IMR-90 (cell line): ENCODE data around the gene TBCC.

Experiments
- BHLHE40 ChIP-seq: fragments of 150-350 bp; IDR thresholded peaks from 2 replicates; pipeline ENCODE4 v1.6.1; 2016; ENCODE audit warnings: mild to moderate bottlenecking, low read depth, low read length
- CEBPB ChIP-seq: IDR thresholded peaks from 2 replicates; pipeline ENCODE4 v1.6.1; 2012; ENCODE audit warnings: low read depth, low read length, improper control_type of control experiment
- CHD1 ChIP-seq: IDR thresholded peaks from 2 replicates; pipeline ENCODE4 v1.6.1; 2012; ENCODE audit warnings: low read depth, low read length, improper control_type of control experiment
- CTCF ChIP-seq: conservative IDR thresholded peaks from 2 replicates; pipeline ENCODE4 v1.5.1; 2012; ENCODE audit warnings: mild to moderate bottlenecking, low read depth, low read length, improper control_type of control experiment
- ELK1 ChIP-seq: fragments of 150-350 bp; IDR thresholded peaks from 2 replicates; pipeline ENCODE4 v1.6.1; 2016; ENCODE audit warnings: low read depth, mild to moderate bottlenecking, low read length, moderate library complexity, borderline replicate concordance
- MAFK ChIP-seq: IDR thresholded peaks from 2 replicates; pipeline ENCODE4 v1.6.1; 2012; ENCODE audit warnings: low read depth, low read length, improper control_type of control experiment
- MAZ ChIP-seq: IDR thresholded peaks from 2 replicates; pipeline ENCODE4 v1.6.1; 2012; ENCODE audit warnings: low read depth, mild to moderate bottlenecking, low read length, improper control_type of control experiment, moderate library complexity, borderline replicate concordance
- MXI1 ChIP-seq: IDR thresholded peaks from 2 replicates; pipeline ENCODE4 v1.6.1; 2012; ENCODE audit warnings: low read depth, mild to moderate bottlenecking, low read length, moderate library complexity, borderline replicate concordance
- NFE2L2 ChIP-seq: fragments of 150-350 bp; IDR thresholded peaks from 2 replicates; pipeline ENCODE4 v1.6.1; 2016; ENCODE audit warnings: low read depth, mild to moderate bottlenecking, low read length
- POLR2A ChIP-seq: IDR thresholded peaks from 2 replicates; pipeline ENCODE4 v1.6.1; 2012; ENCODE audit warnings: mild to moderate bottlenecking, low read depth, low read length
- RAD21 ChIP-seq: IDR thresholded peaks from 2 replicates; pipeline ENCODE4 v1.6.1; 2012; ENCODE audit warnings: low read length, improper control_type of control experiment
- RFX5 ChIP-seq: IDR thresholded peaks from 2 replicates; pipeline ENCODE4 v1.8.0; 2012; ENCODE audit warnings: low read depth, mild to moderate bottlenecking, low read length, moderate library complexity
- SMC3 ChIP-seq: fragments of 150-350 bp; IDR thresholded peaks from 2 replicates; pipeline ENCODE4 v1.6.1; 2016; ENCODE audit warnings: low read depth, mild to moderate bottlenecking, antibody characterized with exemption, low read length, moderate library complexity
- USF2 ChIP-seq: fragments of 150-350 bp; IDR thresholded peaks from 2 replicates; pipeline ENCODE4 v1.6.1; 2017; ENCODE audit warnings: mild to moderate bottlenecking, antibody characterized with exemption, low read length, low read depth

GRCh38 chr6:42727627-42728026 lies 18.3 kb downstream of the TBCC start:
- TF ChIP-seq CTCF (no peak), RAD21 (no peak), SMC3 (no peak), USF2 (no peak), BHLHE40 (no peak), POLR2A (no peak), CEBPB (no peak), MXI1 (no peak), CHD1 (no peak), RFX5 (no peak), MAFK (no peak), NFE2L2 (no peak), MAZ (no peak), ELK1 (no peak)
